ENCODE measurements around the gene CTSK.
A peak's percentile ranks its signal among the peaks of the same experiment; 100 is the strongest.
"Not testable (repeated sequence)": the region's sequence is repeated elsewhere in the genome, so short reads cannot be mapped to it uniquely, and the experiment has no call there.

The CTSK gene

DNA sequence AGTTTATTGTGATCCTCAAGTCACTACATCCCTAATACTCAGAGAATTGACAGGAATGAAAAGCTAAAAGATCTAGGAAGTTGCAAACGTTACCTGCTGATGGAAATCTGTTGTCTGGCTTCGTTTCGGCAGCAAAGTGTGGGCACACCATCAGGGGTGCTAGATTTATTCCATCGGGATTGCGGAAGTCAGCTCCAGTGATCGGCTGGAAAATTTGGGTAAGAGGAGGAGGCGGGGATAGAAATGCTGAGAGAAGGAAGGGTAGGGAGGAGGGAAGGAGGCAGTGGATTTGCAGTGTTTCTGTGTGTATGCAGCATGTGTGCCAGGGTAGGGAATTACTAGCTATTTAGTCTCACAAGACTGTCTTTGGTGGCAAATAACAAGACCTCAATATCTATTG lies at the start of gene CTSK:
Gene CTSK (minus strand): TSS at position 140 of the 400 bp plus-strand sequence. CDS start 1,455 bp downstream, outside the sequence.
- H3K4me3 Mint-ChIP-seq = no peak within 1 kb of the TSS
- intact Hi-C loops (cut with micrococcal nuclease) = no loop called here

DNA sequence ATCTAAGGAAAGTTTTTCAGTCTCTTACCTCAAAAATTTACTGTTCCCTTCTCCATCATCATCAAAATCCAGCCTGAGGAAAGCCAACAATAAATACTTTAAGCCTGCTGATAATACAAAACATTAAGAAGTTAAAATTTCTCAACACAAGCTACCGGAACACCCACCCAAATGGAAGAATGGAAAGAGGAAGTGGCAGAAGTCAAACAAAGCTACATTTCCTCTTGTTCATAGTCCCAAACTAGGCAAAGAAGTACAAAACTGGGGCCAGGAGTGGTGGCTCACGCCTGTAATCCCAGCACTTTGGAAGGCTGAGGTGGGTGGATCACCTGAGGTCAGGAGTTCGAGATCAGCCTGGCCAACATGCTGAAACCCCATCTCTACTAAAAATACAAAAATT lies 44.7 kb upstream of the CTSK start:
- intact Hi-C loops (cut with micrococcal nuclease); H3K9me3 Mint-ChIP-seq; H3K27me3 Mint-ChIP-seq: not testable (repeated sequence)
- peak overlapping the region; percentile 76 for H3K27ac Mint-ChIP-seq
- peaks cover 76% of the 10 kb centered on the region for H3K36me3 Mint-ChIP-seq (ENCODE audit: low read depth)
- H3K4me1 Mint-ChIP-seq (ENCODE audit: low read depth) = peaks cover 22% of the 10 kb centered on the region
- H3K4me3 Mint-ChIP-seq = peak overlapping the region; percentile 26

More for the DNA sequence above, at the start of gene CTSK:
- peaks cover 21% of the 10 kb centered on the region for H3K36me3 Mint-ChIP-seq (ENCODE audit: low read depth)
- peak within 1 kb of the TSS; percentile 66 for H3K27ac Mint-ChIP-seq
- H3K4me1 Mint-ChIP-seq (ENCODE audit: low read depth) = peaks cover 34% of the 10 kb centered on the region
- no peaks in the 10 kb centered on the region for H3K27me3 Mint-ChIP-seq
- no peaks in the 10 kb centered on the region for H3K9me3 Mint-ChIP-seq

DNA sequence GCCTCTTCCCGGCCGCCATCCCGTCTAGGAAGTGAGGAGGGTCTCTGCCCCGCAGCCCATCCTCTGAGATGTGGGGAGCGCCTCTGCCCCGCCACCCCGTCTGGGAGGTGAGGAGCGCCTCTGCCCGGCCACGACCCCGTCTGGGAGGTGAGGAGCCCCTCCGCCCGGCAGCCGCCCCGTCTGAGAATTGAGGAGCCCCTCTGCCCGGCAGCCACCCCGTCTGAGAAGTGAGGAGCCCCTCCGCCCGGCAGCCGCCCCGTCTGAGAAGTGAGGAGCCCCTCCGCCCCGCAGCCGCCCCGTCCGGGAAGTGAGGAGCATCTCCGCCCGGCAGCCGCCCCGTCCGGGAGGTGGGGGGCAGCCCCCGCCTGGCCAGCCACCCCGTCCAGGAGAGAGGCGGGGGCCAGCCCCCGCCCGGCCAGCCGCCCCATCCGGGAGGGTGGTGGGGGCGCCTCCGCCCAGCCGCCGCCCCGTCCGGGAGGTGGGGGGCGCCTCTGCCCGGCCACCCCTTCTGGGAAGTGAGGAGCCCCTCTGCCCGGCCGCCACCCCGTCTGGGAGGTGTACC lies 42.8 kb upstream of the CTSK start:
- not testable (repeated sequence) for H3K27ac Mint-ChIP-seq

DNA sequence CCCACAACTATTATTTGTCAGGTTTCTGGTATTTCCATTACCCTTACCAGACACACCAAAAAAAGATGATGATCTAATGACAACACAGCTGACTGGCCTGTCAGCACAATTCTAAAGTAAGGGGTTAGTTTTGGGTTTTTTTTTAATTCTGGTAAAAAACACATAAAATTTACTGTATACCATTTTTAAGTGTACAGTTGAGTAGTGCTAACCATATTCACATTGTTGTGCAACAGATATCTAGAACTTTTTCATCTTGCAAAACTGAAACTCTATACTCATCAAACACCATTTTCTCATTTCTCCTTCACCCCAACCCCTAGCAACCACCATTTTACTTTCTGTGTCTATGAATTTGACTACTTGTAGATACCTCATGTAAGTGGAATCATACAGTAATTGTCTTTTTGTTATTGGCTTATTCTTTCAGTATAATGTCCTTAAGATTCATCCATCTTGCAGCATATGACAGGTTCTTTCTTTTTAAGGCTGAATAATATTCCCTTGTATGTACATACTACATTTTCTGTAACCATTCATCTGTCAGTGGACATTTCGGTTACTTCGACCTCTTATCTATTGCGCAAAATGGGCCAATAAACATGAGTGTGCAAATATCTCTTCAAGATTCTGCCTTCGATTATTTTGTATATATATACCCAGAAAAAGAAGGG lies 38.5 kb upstream of the CTSK start:
- peaks cover 61% of the 10 kb centered on the region for H3K36me3 Mint-ChIP-seq (ENCODE audit: low read depth)
- peaks cover 32% of the 10 kb centered on the region for H3K4me1 Mint-ChIP-seq (ENCODE audit: low read depth)
- intact Hi-C loops (cut with micrococcal nuclease) = loop anchor here (10.0 kb wide), 1 partner anchor 78 kb away; the partner anchor contains the start of gene SETDB1
- H3K9me3 Mint-ChIP-seq = no peaks in the 10 kb centered on the region
- no peak overlapping the region for H3K27ac Mint-ChIP-seq
- no peaks in the 10 kb centered on the region for H3K27me3 Mint-ChIP-seq
- H3K4me3 Mint-ChIP-seq = no peak overlapping the region

More for the DNA sequence above, 42.8 kb upstream of the CTSK start:
- Mint-ChIP-seq H3K36me3 (ENCODE audit: low read depth) (peaks cover 84% of the 10 kb centered on the region), H3K4me1 (ENCODE audit: low read depth) (peaks cover 27% of the 10 kb centered on the region)
- H3K4me3 Mint-ChIP-seq; H3K27me3 Mint-ChIP-seq; intact Hi-C loops (cut with micrococcal nuclease); H3K9me3 Mint-ChIP-seq: not testable (repeated sequence)

DNA sequence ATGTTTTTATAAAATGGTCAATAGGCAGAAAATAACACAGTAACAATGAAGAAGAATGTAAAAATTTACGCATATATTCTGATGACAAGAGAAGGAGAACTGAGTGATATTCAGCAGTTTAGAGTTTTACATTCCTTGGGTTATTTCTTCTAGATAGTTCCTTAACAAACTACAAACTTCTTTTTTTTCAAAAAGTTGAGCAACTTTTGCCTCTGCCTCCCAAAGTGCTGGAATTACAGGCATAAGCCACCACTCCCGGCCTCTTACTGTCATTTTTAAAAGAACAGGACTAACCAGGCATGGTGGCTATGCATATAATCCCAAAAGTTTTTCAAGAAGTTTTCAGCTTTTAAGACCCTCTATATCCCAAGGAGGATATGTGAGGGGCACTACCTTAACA lies 35.4 kb upstream of the CTSK start:
- Mint-ChIP-seq H3K36me3 (ENCODE audit: low read depth) (peaks cover 58% of the 10 kb centered on the region), H3K27me3 (no peaks in the 10 kb centered on the region), H3K27ac (peak overlapping the region; percentile 50), H3K4me3 (no peak overlapping the region), H3K9me3 (no peaks in the 10 kb centered on the region), H3K4me1 (ENCODE audit: low read depth) (peaks cover 36% of the 10 kb centered on the region)
- intact Hi-C loops (cut with micrococcal nuclease) = loop anchor here (10.0 kb wide), 1 partner anchor 81 kb away; the partner anchor contains the start of gene SETDB1

DNA sequence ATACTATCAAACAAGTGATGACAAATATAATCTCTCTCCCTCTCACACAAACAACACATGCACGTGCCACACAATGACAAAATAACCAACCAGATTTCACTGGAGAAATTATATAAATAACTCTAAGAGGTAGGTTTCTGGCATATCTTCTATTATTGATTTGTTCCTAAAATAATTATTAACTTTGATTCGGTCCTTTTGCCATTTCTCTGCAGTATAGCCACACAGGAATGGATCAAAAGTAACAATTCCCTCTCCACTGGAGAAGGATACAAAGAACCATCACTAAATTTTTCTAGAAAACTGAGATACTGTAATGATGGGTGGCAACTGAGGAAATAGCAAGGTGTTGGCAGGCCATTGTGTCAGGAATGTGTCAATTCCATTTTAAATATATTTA lies 34.9 kb upstream of the CTSK start:
- H3K36me3 Mint-ChIP-seq (ENCODE audit: low read depth) = peaks cover 58% of the 10 kb centered on the region
- peaks cover 36% of the 10 kb centered on the region for H3K4me1 Mint-ChIP-seq (ENCODE audit: low read depth)
- H3K27ac Mint-ChIP-seq = no peak overlapping the region
- no peak overlapping the region for H3K4me3 Mint-ChIP-seq
- intact Hi-C loops (cut with micrococcal nuclease) = loop anchor here (10.0 kb wide), 1 partner anchor 82 kb away; the partner anchor contains the start of gene SETDB1
- no peaks in the 10 kb centered on the region for H3K27me3 Mint-ChIP-seq
- no peaks in the 10 kb centered on the region for H3K9me3 Mint-ChIP-seq

DNA sequence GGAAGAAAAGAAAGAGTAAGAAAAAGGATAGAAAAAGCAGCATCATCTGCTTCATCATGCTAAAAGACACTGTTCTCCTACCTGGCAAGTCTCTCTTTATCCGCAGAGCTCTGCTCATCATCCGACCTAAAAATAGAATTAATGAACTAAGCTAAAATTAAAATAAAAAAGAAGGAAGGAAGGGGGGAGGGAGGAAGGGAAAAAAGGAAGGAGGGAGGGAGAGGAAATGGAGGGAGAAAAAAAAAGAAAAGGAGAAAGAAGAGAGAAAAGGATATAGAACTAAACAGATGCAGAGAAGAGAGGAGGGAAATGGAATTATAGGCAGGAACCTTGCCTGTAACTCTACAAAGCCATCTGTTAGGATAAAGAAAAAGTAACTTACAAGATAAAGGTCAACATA lies 34.3 kb upstream of the CTSK start:
- intact Hi-C loops (cut with micrococcal nuclease) = loop anchor here (10.0 kb wide), 1 partner anchor 82 kb away; the partner anchor contains the start of gene SETDB1
- Mint-ChIP-seq H3K27me3 (no peaks in the 10 kb centered on the region), H3K4me1 (ENCODE audit: low read depth) (peaks cover 36% of the 10 kb centered on the region), H3K27ac (peak overlapping the region; percentile 51), H3K9me3 (no peaks in the 10 kb centered on the region), H3K4me3 (no peak overlapping the region), H3K36me3 (ENCODE audit: low read depth) (peaks cover 58% of the 10 kb centered on the region)

DNA sequence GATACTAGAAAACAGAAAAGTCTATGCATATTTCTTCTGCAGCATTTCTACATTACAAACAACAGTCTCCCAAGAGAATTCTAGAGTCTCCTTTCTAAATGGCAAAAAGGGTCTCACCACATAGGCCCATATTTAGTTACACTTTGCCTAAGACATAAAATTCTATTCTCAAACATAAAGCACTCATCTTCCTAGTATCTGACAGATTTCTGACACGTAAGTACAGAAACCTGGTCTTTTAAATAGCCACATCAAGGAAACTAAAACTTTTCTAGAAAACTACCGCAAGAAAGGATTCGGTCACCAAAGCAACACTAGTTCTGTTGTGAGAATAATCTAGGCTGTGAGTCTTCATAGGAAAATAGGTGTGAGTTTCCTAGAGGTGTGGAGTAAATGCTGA lies 33.6 kb upstream of the CTSK start:
- Mint-ChIP-seq H3K36me3 (ENCODE audit: low read depth) (peaks cover 58% of the 10 kb centered on the region), H3K4me3 (no peak overlapping the region), H3K27ac (no peak overlapping the region), H3K4me1 (ENCODE audit: low read depth) (peaks cover 33% of the 10 kb centered on the region), H3K9me3 (no peaks in the 10 kb centered on the region), H3K27me3 (no peaks in the 10 kb centered on the region)
- intact Hi-C loops (cut with micrococcal nuclease) = loop anchor here (10.0 kb wide), 1 partner anchor 83 kb away; the partner anchor contains the start of gene SETDB1

DNA sequence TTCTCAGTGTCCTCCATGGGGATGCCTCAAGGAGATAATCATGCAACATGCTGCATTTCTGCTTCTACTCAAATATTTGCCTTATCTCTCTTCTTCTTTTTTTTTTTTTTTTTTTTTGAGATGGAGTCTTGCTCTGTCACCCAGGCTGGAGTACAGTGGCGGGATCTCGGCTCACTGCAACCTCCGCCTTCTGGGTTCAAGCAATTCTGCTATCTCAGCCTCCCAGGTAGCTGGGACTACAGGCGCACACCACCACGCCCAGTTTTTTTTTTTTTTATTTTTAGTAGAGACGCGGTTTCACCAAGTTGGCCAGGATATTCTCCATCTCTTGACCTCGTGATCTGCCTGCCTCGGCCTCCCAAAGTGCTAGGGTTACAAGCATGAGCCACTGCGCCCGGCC lies 32.8 kb upstream of the CTSK start:
- H3K4me3 Mint-ChIP-seq, H3K9me3 Mint-ChIP-seq, H3K27ac Mint-ChIP-seq, H3K27me3 Mint-ChIP-seq: not testable (repeated sequence)
- Mint-ChIP-seq H3K36me3 (ENCODE audit: low read depth) (peaks cover 59% of the 10 kb centered on the region), H3K4me1 (ENCODE audit: low read depth) (peaks cover 31% of the 10 kb centered on the region)
- intact Hi-C loops (cut with micrococcal nuclease) = loop anchor here (10.0 kb wide), 1 partner anchor 84 kb away; the partner anchor contains the start of gene SETDB1

DNA sequence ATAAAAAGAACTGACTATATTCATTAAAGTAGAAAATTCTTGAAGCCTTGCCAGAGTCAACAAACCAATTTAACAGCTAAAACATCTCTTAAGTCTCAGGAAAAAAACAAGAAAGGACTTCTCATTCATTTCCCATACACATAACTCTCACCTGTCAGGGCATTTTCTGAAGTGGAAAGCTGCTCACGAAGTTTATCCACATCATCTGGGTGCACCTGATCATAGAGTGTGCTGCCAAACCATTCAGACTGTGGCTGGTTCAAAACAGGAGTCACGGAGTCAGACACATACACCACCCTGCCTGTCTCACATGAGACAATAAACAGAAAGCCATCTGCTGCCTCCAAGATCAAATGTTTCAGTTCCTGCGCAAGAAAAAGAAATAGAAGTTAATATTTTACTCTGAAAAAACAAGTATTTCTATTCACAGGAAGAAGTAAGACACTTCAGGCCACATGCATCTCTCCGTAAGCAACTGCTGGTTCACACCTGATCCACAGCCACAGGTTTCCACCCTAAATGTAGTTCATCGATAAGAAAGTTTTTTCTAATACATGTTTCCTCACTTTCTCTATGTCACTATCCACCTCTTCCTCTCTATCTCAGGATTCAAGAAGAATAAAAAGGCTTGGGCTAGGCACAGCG lies 28.2 kb upstream of the CTSK start:
- H3K4me1 Mint-ChIP-seq (ENCODE audit: low read depth) = peaks cover under 1% of the 10 kb centered on the region
- H3K4me3 Mint-ChIP-seq = no peak overlapping the region
- no peaks in the 10 kb centered on the region for H3K27me3 Mint-ChIP-seq
- H3K27ac Mint-ChIP-seq = no peak overlapping the region
- H3K9me3 Mint-ChIP-seq = no peaks in the 10 kb centered on the region
- intact Hi-C loops (cut with micrococcal nuclease) = loop anchor here (10.0 kb wide), 1 partner anchor 159 kb away; no protein-coding TSS in a partner anchor
- peaks cover 94% of the 10 kb centered on the region for H3K36me3 Mint-ChIP-seq (ENCODE audit: low read depth)

DNA sequence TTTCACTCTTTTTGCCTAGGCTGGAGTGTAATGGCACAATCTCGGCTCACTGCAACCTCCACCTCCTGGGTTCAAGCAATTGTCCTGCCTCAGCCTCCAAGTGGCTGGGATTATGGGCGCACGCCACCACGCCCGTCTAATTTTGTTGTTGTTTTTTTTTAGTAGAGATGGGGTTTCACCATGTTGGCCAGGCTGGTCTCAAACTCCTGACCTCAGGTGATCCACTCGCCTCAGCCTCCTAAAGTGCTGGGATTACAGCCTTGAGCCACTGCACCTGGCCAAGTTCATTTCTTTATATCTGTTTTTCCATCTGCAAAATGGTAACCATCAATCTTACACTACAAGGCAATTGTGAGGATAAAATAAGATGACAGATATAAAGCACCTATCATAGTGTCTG lies 25.9 kb upstream of the CTSK start:
- not testable (repeated sequence) for H3K27me3 Mint-ChIP-seq; H3K27ac Mint-ChIP-seq; H3K9me3 Mint-ChIP-seq; H3K4me1 Mint-ChIP-seq (ENCODE audit: low read depth); H3K4me3 Mint-ChIP-seq
- intact Hi-C loops (cut with micrococcal nuclease) = loop anchor here (10.0 kb wide), 1 partner anchor 161 kb away; no protein-coding TSS in a partner anchor
- peaks cover 98% of the 10 kb centered on the region for H3K36me3 Mint-ChIP-seq (ENCODE audit: low read depth)

DNA sequence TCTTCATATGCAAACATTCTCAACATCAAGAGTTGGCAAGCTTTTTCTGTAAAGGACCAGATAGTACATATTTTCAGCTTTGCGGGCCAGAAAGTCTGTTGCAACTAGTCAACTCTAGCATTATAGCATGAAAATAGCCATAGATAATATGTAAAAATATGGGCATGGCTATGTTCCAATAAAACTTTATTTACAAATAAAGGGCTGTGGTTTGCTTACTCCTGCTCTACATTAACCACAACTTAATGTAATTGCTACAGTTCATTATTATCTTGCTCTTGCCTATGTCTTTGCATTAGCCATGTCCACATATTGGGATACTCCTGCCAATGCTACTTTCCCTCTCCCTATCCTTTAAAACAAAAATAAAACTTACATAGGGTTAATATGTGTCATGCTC lies 24.5 kb upstream of the CTSK start:
- H3K4me1 Mint-ChIP-seq (ENCODE audit: low read depth) = no peaks in the 10 kb centered on the region
- H3K27ac Mint-ChIP-seq = no peak overlapping the region
- H3K36me3 Mint-ChIP-seq (ENCODE audit: low read depth) = peaks cover 98% of the 10 kb centered on the region
- H3K4me3 Mint-ChIP-seq = no peak overlapping the region
- H3K27me3 Mint-ChIP-seq = no peaks in the 10 kb centered on the region
- H3K9me3 Mint-ChIP-seq = no peaks in the 10 kb centered on the region
- intact Hi-C loops (cut with micrococcal nuclease) = loop anchor here (10.0 kb wide), 1 partner anchor 162 kb away; no protein-coding TSS in a partner anchor

DNA sequence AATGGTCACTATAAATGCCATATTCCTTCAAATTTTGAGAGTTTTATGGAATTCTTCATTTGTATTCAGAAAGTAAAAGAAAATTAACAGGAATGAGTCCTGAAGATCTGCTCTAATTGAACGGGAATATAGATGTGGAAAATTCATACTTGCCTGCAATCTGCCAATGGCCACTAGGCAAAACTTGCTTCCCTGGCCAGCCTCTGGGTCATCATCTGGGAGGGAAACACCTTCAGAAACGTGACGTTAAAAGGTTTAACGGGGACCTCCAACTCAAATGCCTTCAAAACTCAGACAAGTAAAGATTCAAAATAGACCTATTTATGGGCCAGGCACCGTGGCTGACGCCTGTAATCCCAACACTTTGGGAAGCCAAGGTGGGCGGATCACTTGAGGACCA lies 21.7 kb upstream of the CTSK start:
- Mint-ChIP-seq H3K4me1 (ENCODE audit: low read depth) (no peaks in the 10 kb centered on the region), H3K27me3 (no peaks in the 10 kb centered on the region), H3K27ac (no peak overlapping the region), H3K36me3 (ENCODE audit: low read depth) (peaks cover 95% of the 10 kb centered on the region), H3K4me3 (no peak overlapping the region), H3K9me3 (no peaks in the 10 kb centered on the region)
- intact Hi-C loops (cut with micrococcal nuclease) = loop anchor here (10.0 kb wide), 2 partner anchors 115 to 165 kb away; no protein-coding TSS in a partner anchor

DNA sequence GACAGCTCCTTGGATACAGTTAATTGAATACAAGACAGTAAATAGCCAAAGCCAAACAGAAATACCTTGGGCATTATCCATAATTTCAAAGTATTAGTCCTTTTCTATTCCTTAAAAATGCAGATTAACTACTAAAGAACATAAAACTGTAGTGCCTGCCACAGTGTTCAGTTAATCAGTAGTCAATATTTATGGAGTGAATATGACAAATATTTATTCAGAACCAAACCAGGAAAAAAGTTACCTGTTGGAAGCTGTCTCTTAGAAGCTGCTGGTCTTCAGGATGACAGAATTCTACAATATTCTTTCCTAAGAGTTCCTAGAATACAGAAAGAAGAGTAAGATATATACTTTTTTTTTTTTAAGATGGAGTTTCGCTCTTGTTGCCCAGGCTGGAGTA lies 18.2 kb upstream of the CTSK start:
- no peaks in the 10 kb centered on the region for H3K9me3 Mint-ChIP-seq
- H3K36me3 Mint-ChIP-seq (ENCODE audit: low read depth) = peaks cover 83% of the 10 kb centered on the region
- H3K27me3 Mint-ChIP-seq = no peaks in the 10 kb centered on the region
- H3K4me3 Mint-ChIP-seq = no peak overlapping the region
- intact Hi-C loops (cut with micrococcal nuclease) = loop anchor here (10.0 kb wide), 1 partner anchor 119 kb away; no protein-coding TSS in a partner anchor
- H3K4me1 Mint-ChIP-seq (ENCODE audit: low read depth) = no peaks in the 10 kb centered on the region
- no peak overlapping the region for H3K27ac Mint-ChIP-seq

Data from dendritic cell treated with granulocyte-macrophage colony-stimulating factor and Interleukin-4, amounts not matched to agents 40 ng/mL and 50 ng/mL, for 4 days (primary cell).